HG02759 (cell line): Measurements from ENCODE around the gene ID3.
"Not testable (repeated sequence)": the region's sequence is repeated elsewhere in the genome, so short reads cannot be mapped to it uniquely, and the experiment has no call there.

ENCODE experiments used
- ATAC-seq: cut with Tn5 transposase; IDR thresholded peaks from one replicate; pipeline ENCODE4 v1.9.1; 2021; ENCODE audit warnings: mild to moderate bottlenecking, moderate library complexity; ENCODE audit not compliant: unreplicated experiment

Gene ID3

GRCh38 chr1:23589585-23589986 is 30.3 kb upstream of the ID3 start:
- no peak for ATAC-seq

DNA sequence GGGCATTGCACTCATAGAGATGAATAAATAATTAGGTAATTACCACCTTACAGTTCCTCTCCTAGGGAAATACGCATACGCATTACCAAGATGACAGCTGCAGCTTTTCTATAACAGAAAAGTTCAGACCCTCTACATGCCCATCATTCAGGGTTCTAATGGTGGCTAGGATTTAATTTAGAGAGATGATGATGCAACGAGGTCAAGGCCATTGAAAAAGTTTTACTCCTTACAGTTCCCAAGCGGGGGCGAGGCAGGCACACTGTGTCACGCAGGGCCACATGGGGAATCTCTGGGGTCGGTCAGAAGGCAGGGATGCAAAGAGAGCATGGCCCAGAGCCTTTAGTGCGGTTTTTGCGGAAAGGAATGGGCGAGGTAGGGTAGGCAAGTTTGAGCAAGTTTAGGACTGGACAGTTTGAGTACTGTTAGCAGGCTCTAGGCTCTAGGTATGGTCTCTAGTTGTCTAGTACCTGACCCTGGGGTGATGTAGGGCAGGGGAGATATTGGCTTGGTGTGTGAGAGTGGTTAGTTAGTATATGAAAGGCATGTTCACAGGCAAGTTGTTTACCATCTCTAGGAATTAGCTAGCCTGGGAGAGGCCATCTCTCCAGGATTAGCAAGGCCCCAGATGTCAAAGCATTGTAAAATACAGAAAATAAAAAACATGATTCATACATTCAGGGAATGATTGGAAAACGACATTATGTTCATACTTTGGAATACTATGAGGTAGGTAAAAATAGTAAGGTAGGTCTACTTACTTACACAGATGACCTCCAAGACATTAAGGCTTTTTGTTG is 29.6 kb upstream of the ID3 start:
- ATAC-seq = no peak

- no peak for ATAC-seq
Measured at GRCh38 chr1:23585321-23586022, 26.2 kb upstream of the ID3 start.

DNA sequence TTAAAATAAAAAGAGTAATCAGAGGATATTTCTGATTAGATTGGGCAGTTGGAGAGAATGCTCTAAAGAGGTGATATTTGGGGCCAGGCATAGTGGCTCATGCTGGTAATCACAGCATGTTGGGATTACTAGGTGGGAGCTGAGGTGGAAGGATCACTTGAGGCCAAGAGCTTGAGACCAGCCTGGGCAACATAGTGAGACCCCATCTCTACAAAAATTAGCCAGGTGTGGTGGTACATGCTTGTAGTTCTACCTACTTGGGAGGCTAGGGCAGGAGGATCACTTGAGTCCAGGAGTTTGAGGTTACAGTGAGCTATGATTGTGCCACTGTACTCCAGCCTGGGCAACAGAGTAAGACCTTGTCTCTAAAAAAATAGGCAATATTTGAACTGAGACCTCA is 24.4 kb upstream of the ID3 start:
- not testable (repeated sequence) for ATAC-seq

GRCh38 chr1:23582820-23583219 is 23.5 kb upstream of the ID3 start:
- ATAC-seq = no peak

DNA sequence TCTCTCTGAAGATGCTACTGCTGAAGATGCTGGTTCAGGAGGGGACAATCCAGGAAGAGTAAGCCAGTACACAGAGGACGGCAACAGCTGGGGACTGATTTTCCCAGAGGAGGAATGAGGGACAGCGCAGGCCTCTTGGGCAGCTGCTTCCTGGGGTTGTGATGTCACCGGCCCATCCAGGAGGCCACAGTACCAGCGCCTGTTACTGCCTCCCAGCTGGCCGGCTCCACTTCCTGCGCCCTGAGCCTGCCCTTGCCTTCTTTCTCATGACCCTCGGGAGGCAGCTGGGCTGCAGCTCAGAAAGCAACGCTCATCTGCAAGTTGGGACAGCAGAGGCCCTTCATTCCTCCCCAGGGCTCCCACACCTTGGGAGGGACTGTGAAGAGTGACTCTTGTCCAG is 21.9 kb upstream of the ID3 start:
- ATAC-seq = no peak

DNA sequence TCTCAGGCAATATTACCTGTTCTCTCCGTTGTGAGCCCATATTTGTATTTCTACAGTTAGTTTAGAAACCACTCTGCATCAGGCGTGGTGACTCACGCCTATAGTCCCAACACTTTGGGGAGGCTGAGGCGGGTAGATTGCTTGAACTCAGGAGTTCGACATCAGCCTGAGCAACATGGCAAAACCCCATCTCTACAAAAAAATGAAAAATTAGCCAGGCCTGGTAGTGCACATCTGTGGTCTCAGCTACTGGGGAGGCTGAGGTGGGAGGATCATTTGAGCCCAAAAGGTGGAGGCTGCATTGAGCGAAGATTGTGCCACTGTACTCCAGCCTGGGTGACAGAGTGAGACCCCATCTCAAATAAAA is 19.7 kb upstream of the ID3 start:
- ATAC-seq = no peak

GRCh38 chr1:23578311-23578996 is 19.2 kb upstream of the ID3 start:
- no peak for ATAC-seq

DNA sequence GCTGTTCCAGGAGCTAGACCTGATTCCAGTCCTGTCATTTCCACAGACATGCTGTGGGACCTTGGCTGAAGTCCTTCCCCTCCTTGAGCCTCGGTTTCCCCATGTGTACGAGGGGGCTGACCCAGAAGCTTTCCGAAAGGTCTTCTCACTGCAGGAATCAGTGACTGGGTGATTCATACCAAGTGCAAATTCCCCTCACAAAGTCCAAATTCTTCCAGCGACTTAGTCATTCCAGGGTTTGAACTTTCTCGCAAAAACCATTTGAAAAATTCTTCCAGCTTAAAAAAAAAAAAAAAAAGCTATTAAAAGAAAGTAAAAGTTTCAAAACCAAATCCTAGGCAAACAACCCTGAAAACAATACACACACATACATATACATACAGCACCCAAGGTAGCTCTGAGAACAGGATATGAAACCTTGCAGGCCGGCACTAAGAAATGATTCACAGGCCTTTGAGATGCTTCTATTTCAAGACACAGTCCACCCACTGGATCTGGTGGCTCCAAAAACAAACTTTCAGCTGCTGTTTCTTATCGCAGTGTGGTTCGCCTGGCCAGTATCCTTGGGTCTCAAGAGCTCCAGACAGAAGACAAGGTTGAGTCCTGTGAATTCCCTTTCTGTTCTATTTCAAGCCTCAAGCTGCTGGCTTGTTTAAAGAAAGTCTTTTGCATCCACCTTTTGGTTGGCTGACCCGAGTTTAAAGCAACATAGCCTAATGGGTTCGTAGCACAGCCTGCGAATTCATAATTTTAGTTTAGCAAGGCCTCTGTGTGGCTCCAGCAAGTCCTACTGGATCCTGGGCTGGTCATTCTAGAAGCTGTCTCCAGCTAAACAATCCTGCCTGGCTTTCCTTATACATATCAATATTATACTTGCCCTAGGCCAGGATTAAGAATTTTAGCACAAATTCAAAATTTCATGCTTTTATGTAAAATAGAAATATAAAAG is 18.0 kb upstream of the ID3 start:
- peak; percentile 83 for ATAC-seq

GRCh38 chr1:23576338-23577055 is 17.2 kb upstream of the ID3 start:
- ATAC-seq = no peak

GRCh38 chr1:23575226-23575810 is 16.0 kb upstream of the ID3 start:
- no peak for ATAC-seq

GRCh38 chr1:23574265-23574754 is 15.0 kb upstream of the ID3 start:
- no peak for ATAC-seq

GRCh38 chr1:23573574-23574182 is 14.4 kb upstream of the ID3 start:
- no peak for ATAC-seq

GRCh38 chr1:23571465-23571864 is 12.2 kb upstream of the ID3 start:
- ATAC-seq = no peak

DNA sequence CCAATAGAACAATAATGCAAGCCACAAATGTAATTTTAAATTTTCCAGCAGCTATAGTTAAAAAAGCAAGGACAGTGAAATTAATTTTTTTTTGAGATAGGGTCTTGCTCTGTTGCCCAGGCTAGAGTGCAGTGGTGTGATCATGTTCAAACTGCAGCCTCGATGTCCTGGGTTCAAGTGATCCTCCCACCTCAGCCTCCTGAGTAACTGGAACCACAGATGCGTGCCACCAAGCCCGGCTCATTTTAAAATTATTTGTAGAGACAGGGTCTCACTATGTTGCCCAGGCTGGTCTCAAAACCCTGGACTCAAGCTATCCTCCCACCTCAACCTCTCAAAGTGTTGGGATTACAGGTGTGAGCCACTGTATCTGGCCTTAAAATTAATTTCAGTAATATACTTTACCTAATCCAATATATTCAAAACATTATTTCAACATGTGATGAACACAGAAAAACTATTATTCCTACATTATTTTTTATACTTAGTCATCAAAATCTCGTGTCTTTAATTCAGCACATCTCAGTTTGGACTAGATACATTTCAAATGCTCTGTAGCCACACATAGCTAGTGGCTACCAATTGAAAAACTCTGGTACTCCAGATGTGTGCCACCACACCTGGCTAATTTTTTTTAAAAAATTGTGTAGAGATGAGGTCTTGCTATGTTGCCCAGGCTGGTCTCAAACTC is 10.8 kb upstream of the ID3 start:
- no peak for ATAC-seq

- ATAC-seq = no peak
Measured at GRCh38 chr1:23568608-23569383, 9.5 kb upstream of the ID3 start.

- ATAC-seq = no peak
Measured at GRCh38 chr1:23567996-23568607, 8.8 kb upstream of the ID3 start.

GRCh38 chr1:23567629-23567995 is 8.3 kb upstream of the ID3 start:
- no peak for ATAC-seq
